Activated naive CD4-positive, alpha-beta T cell treated with anti-CD3 and anti-CD28 coated beads, Interleukin-2, amount 50 U/mL, for 24 hours (primary cell): ENCODE measurements around the gene PIPOX.
A peak's percentile ranks its signal among the peaks of the same experiment; 100 is the strongest.

Experiments
- H3K27ac Mint-ChIP-seq: one replicate; pipeline ENCODE4 v1.8.0; 2021; ENCODE audit warnings: mild to moderate bottlenecking, mixed read lengths
- H3K27me3 Mint-ChIP-seq: one replicate; pipeline ENCODE4 v1.8.0; 2021; ENCODE audit warnings: mixed read lengths
- H3K36me3 Mint-ChIP-seq: one replicate; pipeline ENCODE4 v1.8.0; 2021; ENCODE audit warnings: mixed read lengths
- H3K4me1 Mint-ChIP-seq: one replicate; pipeline ENCODE4 v1.8.0; 2021; ENCODE audit warnings: mixed read lengths
- H3K4me3 Mint-ChIP-seq: one replicate; pipeline ENCODE4 v1.8.0; 2021; ENCODE audit warnings: mild to moderate bottlenecking, mixed read lengths
- H3K9me3 Mint-ChIP-seq: one replicate; pipeline ENCODE4 v1.8.0; 2021; ENCODE audit warnings: mixed read lengths

PIPOX gene

GRCh38 chr17:29090750-29091605 lies 48.0 kb downstream of the PIPOX start:
- Mint-ChIP-seq H3K27me3 (no peaks in the 10 kb centered on the region), H3K4me3 (no peak overlapping the region), H3K4me1 (no peaks in the 10 kb centered on the region), H3K36me3 (peaks cover 4% of the 10 kb centered on the region), H3K9me3 (no peaks in the 10 kb centered on the region), H3K27ac (no peak overlapping the region)

- Mint-ChIP-seq H3K27me3 (no peaks in the 10 kb centered on the region), H3K4me3 (no peak overlapping the region), H3K4me1 (no peaks in the 10 kb centered on the region), H3K27ac (no peak overlapping the region), H3K9me3 (no peaks in the 10 kb centered on the region), H3K36me3 (peaks cover 4% of the 10 kb centered on the region)
Observed at GRCh38 chr17:29091606-29092289, 48.8 kb downstream of the PIPOX start.

- Mint-ChIP-seq H3K27ac (no peak overlapping the region), H3K4me3 (no peak overlapping the region), H3K4me1 (no peaks in the 10 kb centered on the region), H3K36me3 (peaks cover 4% of the 10 kb centered on the region), H3K27me3 (no peaks in the 10 kb centered on the region), H3K9me3 (no peaks in the 10 kb centered on the region)
Observed at GRCh38 chr17:29093090-29093871, 50.3 kb downstream of the PIPOX start.

GRCh38 chr17:29094101-29094708 lies 51.3 kb downstream of the PIPOX start:
- Mint-ChIP-seq H3K36me3 (peaks cover 3% of the 10 kb centered on the region), H3K27ac (no peak overlapping the region), H3K9me3 (no peaks in the 10 kb centered on the region), H3K4me1 (no peaks in the 10 kb centered on the region), H3K4me3 (no peak overlapping the region), H3K27me3 (no peaks in the 10 kb centered on the region)

- Mint-ChIP-seq H3K4me3 (no peak overlapping the region), H3K36me3 (peaks cover 2% of the 10 kb centered on the region), H3K9me3 (no peaks in the 10 kb centered on the region), H3K27ac (no peak overlapping the region), H3K27me3 (no peaks in the 10 kb centered on the region), H3K4me1 (no peaks in the 10 kb centered on the region)
Observed at GRCh38 chr17:29095439-29095838, 52.5 kb downstream of the PIPOX start.

- H3K27me3 Mint-ChIP-seq = no peaks in the 10 kb centered on the region
- no peak overlapping the region for H3K4me3 Mint-ChIP-seq
- no peak overlapping the region for H3K27ac Mint-ChIP-seq
- H3K4me1 Mint-ChIP-seq = no peaks in the 10 kb centered on the region
- H3K36me3 Mint-ChIP-seq = peaks cover 2% of the 10 kb centered on the region
- no peaks in the 10 kb centered on the region for H3K9me3 Mint-ChIP-seq
Observed at GRCh38 chr17:29096094-29096493, 53.2 kb downstream of the PIPOX start.

GRCh38 chr17:29099527-29099926 lies 56.6 kb downstream of the PIPOX start:
- Mint-ChIP-seq H3K36me3 (peaks cover 4% of the 10 kb centered on the region), H3K4me1 (peaks cover 3% of the 10 kb centered on the region), H3K9me3 (no peaks in the 10 kb centered on the region), H3K27ac (peak overlapping the region; percentile 24), H3K4me3 (no peak overlapping the region), H3K27me3 (no peaks in the 10 kb centered on the region)

GRCh38 chr17:29100296-29100695 lies 57.4 kb downstream of the PIPOX start:
- no peak overlapping the region for H3K4me3 Mint-ChIP-seq
- no peaks in the 10 kb centered on the region for H3K27me3 Mint-ChIP-seq
- no peaks in the 10 kb centered on the region for H3K9me3 Mint-ChIP-seq
- peaks cover 3% of the 10 kb centered on the region for H3K4me1 Mint-ChIP-seq
- peaks cover 4% of the 10 kb centered on the region for H3K36me3 Mint-ChIP-seq
- H3K27ac Mint-ChIP-seq = no peak overlapping the region

GRCh38 chr17:29102046-29102445 lies 59.1 kb downstream of the PIPOX start:
- H3K36me3 Mint-ChIP-seq = peaks cover 4% of the 10 kb centered on the region
- no peak overlapping the region for H3K27ac Mint-ChIP-seq
- H3K4me3 Mint-ChIP-seq = no peak overlapping the region
- no peaks in the 10 kb centered on the region for H3K9me3 Mint-ChIP-seq
- H3K4me1 Mint-ChIP-seq = peaks cover 3% of the 10 kb centered on the region
- no peaks in the 10 kb centered on the region for H3K27me3 Mint-ChIP-seq

GRCh38 chr17:29102741-29103181 lies 59.8 kb downstream of the PIPOX start:
- no peaks in the 10 kb centered on the region for H3K27me3 Mint-ChIP-seq
- H3K9me3 Mint-ChIP-seq = no peaks in the 10 kb centered on the region
- H3K36me3 Mint-ChIP-seq = peaks cover 4% of the 10 kb centered on the region
- no peak overlapping the region for H3K27ac Mint-ChIP-seq
- no peak overlapping the region for H3K4me3 Mint-ChIP-seq
- H3K4me1 Mint-ChIP-seq = peaks cover 3% of the 10 kb centered on the region

- H3K9me3 Mint-ChIP-seq = no peaks in the 10 kb centered on the region
- H3K4me1 Mint-ChIP-seq = peaks cover 3% of the 10 kb centered on the region
Observed at GRCh38 chr17:29103341-29103740, 60.4 kb downstream of the PIPOX start.

More at GRCh38 chr17:29103341-29103740, 60.4 kb downstream of the PIPOX start:
- Mint-ChIP-seq H3K27ac (no peak overlapping the region), H3K27me3 (no peaks in the 10 kb centered on the region), H3K36me3 (peaks cover 4% of the 10 kb centered on the region), H3K4me3 (no peak overlapping the region)
